Peyer's patch (tissue), 4 donors: Measurements from ENCODE around the gene NPRL2.

ENCODE experiments used
- POLR2A ChIP-seq, 2 donors: fragments of 450-650 bp; IDR thresholded peaks; one replicate each; pipeline ENCODE4 v1.5.1; 2017; ENCODE audit warnings: antibody characterized with exemption in 2 of 2, mild to moderate bottlenecking in 2 of 2, moderate library complexity in 2 of 2
- TF ChIP-seq, protein P1 (sequence below), 6 experiments: fragments of 450-650 bp in 4 of 6; fragments of 200-600 bp in 2 of 6; sonication (generic) in 1 of 6; IDR thresholded peaks; one replicate each; pipeline ENCODE4 v1.5.1; 2017 to 2019; ENCODE audit warnings: antibody characterized with exemption in 6 of 6, mild to moderate bottlenecking in 3 of 6, moderate library complexity in 1 of 6

DNA sequence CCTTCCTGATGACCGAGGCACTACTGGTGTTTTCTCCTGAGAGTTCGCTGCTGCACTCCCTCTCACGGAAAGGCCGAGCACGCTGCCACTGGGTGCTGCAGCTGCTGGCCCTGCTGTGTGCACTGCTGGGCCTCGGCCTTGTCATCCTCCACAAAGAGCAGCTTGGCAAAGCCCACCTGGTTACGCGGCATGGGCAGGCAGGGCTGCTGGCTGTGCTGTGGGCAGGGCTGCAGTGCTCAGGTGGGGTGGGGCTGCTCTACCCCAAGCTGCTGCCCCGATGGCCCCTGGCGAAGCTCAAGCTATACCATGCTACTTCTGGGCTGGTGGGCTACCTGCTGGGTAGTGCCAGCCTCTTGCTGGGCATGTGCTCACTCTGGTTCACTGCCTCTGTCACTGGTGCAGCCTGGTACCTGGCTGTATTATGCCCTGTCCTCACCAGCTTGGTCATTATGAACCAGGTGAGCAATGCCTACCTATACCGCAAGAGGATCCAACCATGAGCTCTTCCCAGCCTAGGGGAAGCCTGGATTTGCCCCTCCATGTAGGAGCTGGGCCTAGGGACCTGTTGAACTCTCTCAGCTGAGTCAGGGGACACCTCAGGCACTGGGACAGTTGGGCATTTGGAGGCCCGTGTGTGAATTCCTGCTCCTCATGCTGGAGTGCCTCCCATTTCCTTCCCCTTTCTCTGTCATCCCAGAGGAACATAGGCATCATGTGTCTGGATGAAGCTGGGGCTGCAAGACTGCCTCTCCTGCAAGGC, 2.9 kb upstream of the NPRL2 start:
- TF ChIP-seq, protein P1, sequence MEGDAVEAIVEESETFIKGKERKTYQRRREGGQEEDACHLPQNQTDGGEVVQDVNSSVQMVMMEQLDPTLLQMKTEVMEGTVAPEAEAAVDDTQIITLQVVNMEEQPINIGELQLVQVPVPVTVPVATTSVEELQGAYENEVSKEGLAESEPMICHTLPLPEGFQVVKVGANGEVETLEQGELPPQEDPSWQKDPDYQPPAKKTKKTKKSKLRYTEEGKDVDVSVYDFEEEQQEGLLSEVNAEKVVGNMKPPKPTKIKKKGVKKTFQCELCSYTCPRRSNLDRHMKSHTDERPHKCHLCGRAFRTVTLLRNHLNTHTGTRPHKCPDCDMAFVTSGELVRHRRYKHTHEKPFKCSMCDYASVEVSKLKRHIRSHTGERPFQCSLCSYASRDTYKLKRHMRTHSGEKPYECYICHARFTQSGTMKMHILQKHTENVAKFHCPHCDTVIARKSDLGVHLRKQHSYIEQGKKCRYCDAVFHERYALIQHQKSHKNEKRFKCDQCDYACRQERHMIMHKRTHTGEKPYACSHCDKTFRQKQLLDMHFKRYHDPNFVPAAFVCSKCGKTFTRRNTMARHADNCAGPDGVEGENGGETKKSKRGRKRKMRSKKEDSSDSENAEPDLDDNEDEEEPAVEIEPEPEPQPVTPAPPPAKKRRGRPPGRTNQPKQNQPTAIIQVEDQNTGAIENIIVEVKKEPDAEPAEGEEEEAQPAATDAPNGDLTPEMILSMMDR (IDR thresholded peaks at IDR 0.05), result no peak
- no peak for TF ChIP-seq POLR2A (IDR thresholded peaks at IDR 0.05)
